ENCODE data around the gene FOXK2.

The FOXK2 gene

DNA sequence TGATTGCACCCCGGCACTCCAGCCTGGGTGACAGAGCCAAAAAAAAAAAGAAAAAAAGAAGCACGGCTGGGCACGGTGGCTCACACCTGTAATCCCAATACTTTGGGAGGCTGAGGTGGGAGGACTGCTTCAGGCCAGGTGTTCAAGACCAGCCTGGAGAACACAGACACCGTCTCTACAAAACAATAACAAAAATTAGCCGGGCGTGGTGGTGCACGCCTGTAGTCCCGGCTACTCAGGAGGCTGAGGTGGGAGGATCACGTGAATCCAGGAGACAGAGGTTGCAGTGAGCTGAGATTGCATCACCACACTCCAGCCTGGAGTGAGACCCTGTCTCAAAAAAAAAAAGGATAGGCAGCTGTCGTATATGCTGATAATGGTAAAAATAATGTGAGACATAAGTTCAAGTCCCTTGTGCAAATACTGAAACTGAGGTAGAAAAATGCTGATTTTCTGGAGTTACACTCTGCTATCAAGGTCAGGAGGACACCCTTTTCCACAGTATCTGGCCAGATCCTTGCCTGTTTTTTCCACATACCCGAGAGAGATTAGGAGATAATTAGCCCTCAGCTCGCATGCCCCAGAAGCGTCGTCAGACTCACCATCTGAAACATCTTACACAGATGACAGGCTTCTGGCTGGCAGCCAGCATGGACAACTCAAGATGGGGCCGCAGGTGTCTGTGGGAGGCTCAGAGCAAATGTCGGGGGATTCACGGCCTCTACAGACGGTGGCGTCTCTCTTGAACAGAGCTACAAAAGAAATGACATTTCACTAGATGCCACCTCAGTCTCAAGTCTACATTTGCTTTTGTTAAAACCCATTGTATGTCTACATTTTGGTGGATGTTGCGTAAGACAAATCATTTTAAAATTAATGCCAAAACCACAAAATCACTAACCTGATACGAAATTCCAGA lies 91.9 kb downstream of the FOXK2 start:
- DNase-seq, result no peak

DNA sequence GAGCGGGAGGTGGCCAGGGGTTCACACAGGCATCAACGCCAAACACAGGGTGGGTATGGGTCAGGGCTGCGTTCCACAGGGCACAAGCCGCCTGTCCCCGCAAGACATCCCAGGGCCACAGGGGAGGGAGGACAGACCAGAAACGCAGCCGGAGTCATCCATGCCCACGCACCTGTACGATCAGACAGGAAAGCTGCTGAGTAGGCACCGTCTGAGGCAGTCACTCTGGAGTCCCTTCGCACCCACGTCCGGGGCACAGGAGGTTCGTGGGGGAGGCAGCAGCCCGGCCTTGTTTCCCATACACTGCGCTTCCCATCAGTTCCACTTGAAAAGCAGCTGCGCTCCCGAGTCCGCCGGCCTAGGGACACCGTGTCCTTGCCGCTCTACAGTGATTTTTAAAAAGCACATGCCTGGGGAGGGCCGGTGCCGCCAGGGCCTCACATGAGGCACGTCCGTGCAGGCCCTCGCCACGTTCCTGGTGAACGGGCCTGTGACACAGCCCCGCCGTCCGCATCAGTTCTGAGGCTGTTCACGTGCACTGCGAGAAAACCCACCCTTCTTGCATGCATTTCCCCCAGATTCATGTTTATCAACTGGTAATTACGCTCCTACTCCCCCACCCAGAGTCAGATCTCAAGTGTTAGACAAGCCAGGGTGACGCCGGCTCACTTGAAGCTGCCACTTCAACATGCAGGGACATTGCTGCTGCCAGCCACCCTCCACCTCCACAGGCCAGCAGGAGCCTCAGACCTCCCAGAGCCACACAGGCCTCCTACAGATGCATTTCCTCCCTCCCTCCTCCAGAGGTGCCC lies 94.0 kb downstream of the FOXK2 start:
- DNase-seq, result no peak

DNA sequence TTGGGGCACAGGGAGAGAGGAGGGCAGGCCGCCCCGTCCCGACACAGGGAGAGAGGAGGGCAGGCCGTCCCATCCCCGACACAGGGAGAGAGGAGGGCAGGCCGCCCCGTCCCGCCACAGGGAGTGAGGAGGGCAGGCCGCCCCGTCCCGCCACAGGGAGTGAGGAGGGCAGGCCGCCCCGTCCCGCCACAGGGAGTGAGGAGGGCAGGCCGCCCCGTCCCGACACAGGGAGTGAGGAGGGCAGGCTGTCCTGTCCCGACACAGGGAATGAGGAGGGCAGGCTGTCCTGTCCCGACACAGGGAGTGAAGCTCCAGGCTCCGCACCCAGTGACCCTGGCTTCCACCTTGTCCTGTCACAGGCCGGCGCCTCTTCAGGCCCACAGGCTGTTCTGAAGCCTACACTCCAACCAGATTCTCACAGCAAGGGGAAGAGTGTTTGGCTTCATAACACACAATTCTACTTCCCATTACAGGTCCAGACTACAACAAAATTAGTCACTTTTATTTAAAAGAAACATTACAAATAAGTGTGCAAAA lies 94.6 kb downstream of the FOXK2 start:
- no peak for DNase-seq

DNA sequence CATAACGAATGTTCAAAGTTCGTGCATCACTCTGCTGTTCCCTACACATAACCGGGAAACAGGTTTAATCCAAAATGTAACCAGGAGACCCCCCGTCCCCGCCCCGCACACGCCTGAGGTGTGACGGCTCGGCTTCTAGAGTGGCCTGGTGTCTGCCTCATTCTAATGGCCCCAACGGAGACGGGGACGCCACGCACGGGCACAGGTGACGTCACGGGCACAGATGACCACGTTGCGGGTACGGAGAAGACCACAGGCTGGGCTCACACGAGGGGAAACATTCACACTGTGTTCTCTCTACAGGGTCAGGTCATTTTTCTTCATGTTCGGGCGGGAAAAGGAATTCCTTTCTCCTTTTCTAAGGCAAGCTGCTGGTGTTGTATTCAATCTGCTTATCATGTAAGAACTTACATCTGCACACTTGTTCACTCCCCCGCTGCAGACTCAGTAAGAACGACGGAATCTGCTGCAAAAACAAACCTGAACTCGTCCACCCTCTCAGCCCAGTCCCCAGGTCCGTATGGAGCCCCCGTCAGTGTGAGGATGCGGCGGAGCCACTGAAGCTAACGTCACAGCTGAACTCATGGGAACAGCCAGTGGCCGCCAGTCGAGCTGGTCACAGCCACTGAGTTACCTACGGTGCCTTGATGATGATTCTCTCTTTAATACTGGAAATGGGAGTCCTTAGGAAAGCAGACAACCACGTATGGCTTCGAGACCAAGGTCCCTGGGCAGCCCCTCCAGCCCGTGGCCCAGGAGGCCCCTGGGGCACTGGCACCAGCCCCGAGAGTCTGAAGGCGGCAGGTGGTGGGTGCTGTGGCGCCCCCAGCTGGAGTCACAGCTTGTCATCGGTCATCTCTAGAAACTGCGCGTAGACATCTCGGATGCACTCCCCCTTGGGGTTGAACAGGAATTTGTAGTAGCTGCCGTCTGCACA lies 95.8 kb downstream of the FOXK2 start:
- DNase-seq, result no peak

DNA sequence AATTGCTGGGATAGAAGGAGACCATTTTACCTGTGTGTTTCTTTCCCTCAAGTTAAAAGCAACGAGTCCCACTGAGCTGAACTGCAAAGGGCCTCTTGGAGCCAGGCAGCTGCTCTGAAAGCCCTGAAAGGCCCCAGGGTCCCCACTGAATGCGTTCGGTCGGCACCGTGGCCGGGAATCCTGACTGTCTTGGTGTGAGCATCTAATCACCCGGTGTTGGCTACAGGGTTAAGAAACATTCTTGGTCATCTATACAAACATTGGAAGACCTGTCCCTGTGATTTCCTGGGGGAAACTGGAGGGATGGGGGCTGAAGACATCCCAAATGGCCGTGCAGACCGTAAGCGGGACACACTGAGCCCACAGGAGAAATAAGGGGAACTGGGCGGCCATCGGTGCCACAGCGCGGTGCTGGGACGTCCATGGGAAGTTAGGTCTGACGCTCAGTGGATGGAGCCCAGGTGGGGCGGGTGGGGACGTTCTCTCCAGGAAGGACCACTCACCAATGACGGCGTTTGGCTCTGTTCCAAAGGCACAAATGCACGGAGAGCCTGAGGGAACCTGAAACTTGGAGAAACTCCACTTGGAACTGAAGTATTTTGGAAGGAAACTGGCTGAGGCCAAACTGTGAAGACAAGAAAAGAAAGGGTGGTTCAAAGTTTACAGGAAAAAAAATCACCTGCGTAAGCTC lies 96.6 kb downstream of the FOXK2 start:
- no peak for DNase-seq

DNA sequence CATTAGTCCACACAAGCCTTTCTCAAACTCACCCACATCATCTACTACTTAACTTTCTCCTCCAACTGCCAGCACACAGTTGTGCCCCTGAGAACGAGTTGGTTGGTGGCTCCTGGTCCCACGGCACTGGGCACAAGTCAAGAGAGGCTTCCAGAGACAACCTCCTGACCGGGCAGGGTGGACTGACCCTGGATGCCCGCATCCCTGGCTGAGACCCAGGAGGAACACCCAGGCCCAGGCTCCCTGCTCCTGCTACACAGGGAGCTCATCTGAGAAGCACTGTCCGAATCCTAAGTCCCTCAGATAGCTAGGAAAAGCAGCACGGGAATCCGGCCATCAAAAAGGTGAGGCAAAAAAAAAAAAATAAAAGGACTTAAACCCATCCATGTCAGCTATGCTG lies 99.7 kb downstream of the FOXK2 start:
- no peak for DNase-seq

DNA sequence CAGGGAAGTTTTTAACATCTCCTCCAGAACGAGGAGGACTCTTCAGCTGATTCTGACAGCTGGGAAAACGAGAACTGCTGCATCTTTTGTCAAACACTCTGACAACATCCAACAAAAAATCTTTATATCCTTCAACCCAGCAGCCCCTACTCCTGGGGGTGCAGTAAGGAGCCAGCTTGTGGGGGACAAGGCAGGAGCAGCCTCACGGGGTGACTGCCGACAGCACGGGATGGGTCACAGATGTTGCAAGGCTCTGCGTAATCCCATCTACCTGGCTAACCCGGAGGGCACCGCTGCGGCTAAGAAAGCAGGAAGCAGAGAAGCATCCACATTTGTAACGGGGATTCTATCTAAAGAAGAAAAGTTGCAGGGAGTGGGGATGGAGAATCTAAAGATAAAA lies 100.1 kb downstream of the FOXK2 start:
- no peak for DNase-seq

DNA sequence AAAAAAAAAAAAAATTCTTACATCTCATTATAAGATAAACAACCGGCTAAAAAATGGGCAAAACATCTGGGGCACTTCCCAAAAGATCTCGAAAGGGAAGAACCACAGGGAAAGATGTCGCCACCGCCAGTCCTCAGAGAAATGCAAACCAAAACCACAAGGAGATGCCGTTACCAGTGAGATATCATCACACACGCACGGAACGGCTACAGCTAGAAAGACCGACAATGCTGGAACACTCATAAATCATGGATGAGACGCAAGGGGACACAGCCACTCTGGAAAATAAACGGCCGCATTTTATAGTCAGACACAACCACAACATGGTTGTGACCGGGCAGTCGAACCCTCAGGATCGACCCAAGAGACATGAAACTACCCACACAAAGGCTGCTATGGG lies 104.2 kb downstream of the FOXK2 start:
- DNase-seq, result no peak

DNA sequence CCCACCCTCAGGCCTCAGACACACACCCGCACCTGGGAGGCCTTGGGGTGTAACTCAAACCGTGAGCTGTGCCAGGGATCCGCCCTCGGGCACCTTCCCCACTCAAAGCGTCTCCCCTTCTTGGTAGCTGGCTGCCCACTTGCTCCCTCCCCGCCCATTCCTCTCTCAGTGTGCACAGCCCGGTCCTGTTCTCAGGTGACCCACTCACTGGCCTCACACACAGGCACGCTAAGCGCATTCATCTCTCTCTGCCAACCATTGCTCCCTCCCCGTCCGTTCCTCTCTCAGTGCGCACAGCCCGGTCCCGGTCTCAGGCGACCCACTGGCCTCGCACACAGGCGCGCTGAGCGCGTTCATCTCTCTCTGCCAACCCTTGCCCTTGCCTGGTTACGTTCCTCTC lies 107.9 kb downstream of the FOXK2 start:
- DNase-seq, result no peak

DNA sequence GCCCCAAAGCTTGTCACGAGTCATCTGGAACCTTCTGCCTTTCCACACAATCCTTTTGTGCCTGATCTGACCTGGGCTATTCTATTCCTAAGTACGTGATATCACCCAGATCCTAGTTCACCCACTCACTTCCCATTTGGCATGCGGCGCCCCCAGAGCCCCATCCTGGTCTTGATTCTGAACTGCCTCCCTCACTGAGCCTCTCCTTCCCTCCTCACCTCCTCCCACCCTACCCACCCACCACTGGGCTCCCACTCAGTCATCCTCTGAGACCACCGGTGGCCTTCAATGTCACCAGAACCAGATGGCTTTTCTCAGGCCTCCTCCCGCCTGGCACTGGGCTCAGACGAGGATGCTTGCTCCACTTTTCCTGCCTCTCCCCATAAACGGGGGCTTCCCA lies 110.2 kb downstream of the FOXK2 start:
- no peak for DNase-seq

DNA sequence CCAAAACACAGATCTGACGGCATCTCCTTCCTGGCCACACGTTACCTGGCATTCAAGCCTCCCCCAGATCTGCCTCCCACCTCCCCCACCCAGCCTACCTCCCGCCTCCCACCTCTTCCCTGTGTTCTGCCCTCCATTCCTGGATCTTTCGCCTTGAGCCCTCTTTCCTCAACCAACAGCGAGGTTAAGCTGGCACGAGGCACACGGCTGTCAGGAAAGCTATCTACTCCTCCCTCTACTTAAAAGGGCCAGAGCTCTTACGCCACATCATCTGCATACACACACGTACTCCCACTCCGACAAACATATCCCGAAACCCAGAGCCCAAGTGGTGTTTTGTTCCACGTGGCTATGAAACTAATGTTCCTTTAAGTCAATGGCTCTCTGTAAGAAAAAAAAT lies 110.7 kb downstream of the FOXK2 start:
- no peak for DNase-seq

DNA sequence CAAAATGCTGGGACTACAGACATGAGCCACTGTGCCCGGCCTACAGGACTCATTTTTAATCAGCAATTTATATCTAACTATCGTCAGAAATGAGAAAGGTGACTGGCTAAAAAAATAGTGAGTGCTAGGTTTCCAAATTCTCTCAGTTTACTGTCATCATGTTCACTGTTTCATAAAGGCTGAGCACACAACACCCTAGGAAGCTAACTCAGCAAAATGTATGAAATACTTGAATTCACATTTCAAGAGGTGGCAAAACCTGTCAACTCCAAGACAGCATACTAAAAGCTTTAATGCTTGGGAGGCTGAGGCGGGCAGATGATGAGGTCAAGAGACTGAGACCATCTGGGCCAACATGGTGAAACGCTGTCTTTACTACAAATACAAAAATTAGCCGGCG lies 112.0 kb downstream of the FOXK2 start:
- DNase-seq, result no peak

DNA sequence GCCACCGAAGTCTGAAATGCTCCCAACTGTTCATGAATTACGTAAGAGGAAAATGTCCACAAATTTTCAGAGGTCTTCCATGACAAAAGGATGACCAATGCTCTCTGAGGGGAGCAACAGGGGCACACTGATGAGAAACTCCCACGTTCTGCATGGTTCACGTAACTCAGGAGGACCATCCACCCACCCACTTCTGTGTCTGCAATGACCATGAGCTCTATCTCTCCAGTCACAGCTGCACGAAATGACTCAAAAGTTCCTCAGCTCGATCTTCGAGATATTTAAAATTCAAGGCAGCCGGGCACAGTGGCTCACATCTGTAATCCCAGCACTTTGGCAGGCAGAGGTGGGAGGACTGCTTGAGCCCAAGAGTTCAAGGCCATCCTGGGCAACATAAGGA lies 112.9 kb downstream of the FOXK2 start:
- DNase-seq, result no peak

DNA sequence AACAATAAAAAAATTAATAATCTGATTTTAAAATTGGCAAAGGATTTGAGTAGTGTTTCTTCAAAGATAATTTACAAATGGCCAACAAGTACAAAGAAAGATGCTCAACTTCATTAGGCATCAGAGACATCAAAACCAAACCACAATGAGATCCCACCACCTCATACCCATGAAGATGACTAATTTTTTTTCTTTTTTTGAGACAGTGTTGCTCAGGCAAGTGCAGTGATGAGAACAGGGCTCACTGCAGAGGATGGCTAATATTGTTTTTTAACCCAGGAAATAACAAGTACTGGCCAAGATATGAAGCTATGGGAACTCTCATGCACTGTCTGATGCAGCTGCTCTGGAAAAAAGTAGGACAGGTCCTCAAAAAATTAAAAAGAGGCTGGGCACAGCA lies 113.8 kb downstream of the FOXK2 start:
- DNase-seq, result no peak

DNA sequence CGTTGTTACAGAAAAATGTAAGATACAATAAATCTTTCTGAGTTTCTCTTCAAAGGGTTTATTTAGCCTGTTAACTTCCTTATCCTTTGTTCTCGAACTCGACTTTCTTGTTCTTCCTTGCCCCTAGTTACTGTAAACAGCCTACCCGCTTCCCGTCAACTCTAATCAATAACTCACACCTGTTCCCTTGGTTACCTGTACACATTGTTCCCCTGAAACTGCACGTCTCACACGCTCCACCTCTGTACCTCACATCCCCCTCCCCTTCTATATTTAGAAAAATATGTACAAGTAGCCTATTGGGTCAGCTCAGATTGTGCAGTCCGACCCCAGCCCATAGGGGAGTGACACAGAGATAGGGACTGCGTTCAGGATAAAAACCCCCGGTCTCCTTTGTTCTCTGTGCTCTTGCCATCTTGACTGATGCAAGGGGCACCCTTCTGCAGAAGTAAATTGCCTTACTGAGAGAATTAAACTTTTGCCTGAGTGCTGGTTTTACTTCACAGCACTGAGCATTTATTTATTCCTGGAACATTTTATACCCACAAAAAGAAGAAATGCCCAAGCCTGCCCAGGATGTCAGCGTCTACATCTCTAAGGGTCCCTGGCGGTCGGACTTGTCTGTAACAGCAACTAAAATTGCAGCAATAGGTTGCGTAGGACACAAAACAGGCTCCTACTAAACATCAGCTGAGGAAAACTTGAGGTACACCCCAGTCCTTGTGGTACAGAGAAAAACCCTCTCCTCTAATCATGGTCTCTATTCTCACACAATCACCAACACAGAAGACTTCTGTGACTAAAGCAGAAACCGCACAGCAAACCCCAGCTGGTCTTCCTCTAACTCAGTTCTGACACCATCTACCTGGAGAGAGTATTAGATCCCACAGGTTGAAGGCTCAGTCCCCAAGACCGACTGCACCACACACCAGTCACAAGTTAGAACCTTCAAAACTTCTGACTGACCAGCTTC lies 117.4 kb downstream of the FOXK2 start:
- DNase-seq, result no peak

DNA sequence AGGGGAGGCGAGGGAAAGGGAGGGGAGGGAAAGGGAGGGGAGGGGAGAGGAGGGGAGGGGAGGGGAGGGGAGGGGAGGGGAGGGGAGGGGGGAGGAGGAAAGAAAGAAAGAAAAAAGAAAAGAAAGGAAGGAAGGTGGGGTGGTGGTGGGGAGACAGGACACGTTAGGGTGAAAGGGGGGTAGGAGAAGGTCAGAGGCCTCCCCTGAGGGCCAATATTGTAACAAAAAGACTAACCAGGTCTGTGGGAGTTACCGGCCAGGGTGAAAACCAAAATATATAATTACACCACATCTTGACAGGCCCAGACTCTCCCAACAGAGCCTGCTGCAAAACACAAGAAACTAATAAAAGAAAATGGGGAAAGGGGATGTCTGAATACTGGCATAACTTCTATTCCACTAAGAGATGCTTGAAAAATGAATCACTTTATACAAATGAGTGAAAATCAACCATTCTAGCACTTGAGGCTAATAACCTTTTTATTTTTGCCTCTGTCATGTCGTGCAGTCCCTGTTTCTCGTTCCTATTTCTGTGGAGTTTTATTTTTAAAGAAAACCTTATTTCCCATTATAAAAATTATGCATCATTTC lies 118.7 kb downstream of the FOXK2 start:
- DNase-seq, result no peak

DNA sequence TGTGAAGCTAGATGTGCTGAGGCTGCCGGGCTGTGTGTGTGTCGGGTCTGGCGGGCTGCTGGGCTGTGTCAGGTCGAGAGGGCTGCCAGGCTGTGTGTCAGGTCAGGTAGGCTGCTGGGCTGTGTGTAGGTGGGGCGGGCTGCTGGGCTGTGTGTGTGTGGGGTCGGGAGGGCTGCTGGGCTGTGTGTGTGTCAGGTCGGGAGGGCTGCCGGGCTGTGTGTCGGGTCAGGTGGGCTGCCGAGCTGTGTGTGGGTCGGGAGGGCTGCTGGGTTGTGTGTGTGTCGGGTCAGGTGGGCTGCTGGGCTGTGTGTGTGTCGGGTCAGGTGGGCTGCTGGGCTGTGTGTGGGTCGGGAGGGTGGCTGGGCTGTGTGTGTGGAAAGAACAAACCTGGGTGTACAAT lies 120.1 kb downstream of the FOXK2 start:
- DNase-seq, result no peak

DNA sequence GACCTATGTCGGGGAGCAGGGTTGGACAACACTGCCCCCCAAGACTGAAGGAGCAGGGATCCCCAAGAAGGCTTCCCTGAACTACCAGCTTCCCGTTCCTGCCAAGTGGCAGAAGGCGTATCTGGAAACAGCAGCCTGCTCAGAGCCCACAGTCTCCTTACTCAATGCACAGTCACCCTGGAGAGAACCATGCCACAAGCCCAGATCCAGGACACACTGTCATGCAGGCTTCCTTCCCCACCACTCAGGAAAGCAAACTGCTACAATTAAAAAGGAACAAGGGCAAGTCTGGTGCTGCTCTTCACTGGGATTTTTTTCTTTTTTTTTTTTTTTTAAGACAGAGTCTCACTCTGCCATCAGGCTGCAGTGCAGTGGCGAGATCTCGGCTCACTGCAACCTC lies 120.5 kb downstream of the FOXK2 start:
- no peak for DNase-seq

DNA sequence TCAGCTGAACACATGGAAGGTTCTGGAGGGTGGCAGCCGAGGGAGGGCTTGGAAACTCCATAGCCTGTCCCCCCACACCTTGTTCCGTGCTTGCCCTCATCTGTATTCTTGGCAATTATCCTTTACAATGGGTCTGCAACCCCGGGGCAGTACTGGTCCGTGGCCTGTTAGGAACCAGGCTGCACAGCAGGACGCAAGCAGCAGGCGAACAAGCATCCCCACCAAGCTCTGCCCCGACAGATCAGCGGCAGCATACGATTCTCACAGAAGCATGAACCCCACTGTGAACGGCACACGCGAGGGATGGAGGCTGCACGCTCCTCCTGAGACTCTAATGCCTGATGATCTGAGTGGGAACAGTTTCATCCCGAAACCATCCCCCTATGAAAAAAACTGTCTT lies 122.5 kb downstream of the FOXK2 start:
- no peak for DNase-seq

DNA sequence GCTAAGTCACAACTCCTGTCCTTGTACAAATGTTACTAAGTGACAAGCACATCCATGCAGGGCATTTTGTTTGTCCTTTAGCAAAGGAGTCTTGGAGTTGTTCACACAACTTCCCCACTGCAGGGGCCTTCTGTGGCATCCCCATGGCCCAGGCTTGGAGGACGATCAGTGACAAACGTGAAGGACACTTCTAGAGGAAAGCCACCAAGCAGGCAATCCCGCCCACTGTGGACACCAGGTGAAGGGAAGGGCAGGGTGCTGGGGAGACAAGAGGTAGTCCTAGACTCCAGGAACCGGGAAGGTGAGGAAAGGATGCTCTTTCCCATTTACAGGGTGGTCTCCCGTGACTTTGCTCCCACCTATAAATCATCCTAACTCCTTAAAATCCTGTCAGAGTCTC lies 124.6 kb downstream of the FOXK2 start:
- DNase-seq, result no peak

DNA sequence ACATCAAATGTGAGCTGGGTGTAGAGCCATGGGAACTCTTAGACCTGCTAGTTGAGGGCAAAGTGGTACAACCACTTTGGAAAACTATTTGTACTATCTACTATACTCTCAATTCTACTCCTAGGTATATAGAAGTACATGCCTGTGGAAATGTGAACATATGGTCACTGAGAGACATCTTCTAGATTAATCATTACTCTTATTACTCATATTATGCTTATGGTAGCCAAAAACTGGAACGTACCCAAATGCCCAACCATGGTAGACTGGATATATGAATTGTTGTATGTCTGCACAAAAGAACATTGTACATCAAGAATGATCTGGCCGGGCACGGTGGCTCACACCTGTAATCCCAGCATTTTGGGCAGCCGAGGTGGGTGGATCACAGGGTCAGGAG lies 126.0 kb downstream of the FOXK2 start:
- no peak for DNase-seq
